GF-D8 (cell line): Measurements from ENCODE around the gene CTIF.
"Not testable (repeated sequence)": the region's sequence is repeated elsewhere in the genome, so short reads cannot be mapped to it uniquely, and the experiment has no call there.

Experiments
- DNase-seq: peaks from one replicate; lab custom pipeline; 2025; lab: John Stamatoyannopoulos, UW

CTIF gene

DNA sequence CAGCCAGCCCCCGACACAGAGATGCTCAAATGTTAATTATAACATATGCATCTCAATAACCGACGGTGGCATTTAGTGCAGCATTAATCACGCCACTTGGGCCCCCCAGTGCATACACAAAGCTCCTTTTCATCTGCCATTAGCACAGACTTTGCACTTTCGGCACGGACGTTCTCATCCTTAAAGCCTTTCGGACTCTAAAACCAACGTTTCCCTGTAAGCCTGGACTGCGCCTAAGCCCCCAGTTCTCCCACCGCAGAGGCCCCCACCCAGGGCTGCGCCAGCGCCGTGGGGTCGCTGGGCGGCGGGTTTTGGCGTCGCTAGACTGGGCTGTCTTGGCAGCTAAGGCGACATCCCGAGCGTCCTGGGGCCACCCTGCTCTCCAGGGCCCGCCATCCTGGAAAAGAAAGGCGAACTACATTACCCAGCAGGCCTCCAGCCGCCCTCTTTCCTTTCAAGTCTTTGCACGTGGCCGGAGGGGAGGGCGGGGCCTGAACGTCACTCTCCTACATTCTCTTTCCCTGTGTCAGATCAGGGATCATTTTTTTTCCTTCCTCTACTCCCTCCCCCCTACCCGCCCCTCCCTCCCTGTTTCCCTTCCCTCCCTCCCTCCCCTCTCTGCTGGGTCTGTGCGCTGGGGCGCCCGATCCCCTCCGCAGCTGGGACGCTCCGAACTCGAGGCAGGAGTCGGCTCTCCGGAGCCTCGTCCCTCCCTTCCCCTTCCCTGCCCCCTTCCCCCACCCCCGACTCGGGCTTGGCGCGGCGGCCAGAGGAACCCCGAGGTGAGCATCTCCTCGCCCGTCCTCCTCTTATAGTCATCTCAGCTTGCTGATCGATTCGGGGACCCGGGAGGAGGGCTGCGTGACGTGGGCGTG is at the start of gene CTIF:
CTIF (plus strand) TSS at position 501 of the 875 bp plus-strand sequence. CDS start 80,535 bp downstream, outside the sequence.
- DNase-seq = peak; percentile 90

DNA sequence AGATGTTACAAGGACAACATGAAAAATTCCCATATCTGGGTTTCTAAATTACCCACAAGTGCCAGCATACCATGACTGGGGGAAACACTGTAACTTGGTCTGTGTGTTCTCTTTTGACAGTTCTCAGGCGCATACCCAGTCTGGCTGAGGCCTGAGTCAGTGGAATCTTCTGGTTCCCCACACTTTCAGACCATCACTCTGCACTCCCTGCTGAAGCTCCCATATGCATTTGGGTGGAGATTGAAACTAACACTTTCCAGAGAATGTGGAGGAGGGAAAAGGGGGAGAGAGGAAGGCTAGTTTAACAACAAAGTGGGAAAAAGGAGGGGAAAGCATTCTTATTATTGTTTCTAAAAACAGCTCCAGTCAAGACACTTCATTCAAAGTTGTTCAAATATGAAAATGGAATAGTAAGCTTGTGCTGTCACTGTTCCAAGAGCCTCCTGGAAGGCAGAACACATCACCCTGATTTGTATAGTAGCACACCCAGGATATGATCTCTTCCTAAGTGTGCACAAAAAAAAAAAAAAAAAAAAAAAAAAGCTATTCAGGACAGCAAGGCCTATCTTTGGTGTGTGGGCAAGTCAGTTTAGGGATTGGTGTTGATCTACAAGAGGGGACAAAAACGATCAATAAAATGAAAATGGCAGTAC is 48.1 kb upstream of the CTIF start:
- DNase-seq = no peak

DNA sequence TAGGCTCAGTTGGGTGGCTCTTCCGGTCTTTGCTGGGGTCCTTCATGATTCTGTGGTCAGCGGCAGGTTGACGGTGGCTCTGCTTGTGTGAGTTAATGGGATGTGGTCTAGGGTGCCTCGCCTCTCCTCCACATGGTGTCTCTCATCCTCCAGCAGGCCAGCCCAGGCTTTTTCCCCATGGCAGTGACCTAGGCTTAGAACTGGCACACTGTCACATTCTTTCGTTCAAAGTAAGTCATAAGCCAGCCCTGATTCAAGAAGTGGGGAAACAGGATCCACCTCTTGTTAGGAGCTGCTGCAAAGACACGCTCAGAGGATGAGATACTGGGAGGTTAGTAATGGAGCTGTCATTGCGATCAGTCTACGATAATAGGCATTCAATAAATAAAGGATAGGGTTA is 46.0 kb upstream of the CTIF start:
- DNase-seq = no peak

- no peak for DNase-seq
These were observed 45.2 kb upstream of the CTIF start for GRCh38 chr18:48493434-48494230.

DNA sequence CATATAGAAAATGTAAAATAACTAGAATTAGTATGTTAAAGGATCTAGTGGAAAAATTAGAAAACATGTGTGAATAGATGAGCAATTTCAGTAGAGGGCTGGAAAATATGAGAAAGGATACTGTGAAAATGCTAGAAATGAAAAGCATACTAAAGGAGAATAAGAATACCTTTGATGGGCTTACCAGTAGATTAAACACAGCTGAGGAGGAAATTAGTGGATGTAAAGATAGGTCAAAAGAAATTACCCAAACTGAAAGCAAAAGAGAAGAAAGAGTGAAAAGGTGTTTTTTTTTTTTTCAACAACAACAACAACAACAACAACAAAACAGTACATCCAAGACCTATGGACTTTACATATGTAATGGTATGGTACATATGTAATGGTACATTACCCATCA is 41.0 kb upstream of the CTIF start:
- no peak for DNase-seq

DNA sequence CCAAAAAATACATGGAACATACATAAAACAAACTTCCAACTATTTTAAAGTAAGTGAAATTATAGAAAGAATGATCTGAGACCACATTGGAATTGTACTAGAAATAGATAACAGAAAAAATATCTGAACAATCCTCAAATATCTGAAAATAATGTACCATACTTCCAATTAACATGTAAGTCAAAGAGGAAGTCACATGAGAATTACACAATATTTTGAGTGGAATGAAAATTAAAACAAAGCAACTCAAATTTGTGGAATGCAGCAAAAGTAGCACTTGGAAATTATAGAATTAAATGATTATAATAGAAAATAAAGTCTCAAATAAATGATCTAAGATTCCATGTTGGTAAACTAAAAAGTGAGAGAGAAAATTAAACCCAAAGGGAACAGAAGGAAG is 38.3 kb upstream of the CTIF start:
- DNase-seq = no peak

GRCh38 chr18:48502906-48503305 is 35.9 kb upstream of the CTIF start:
- DNase-seq = no peak

- no peak for DNase-seq
These were observed 34.0 kb upstream of the CTIF start for GRCh38 chr18:48504819-48505218.

DNA sequence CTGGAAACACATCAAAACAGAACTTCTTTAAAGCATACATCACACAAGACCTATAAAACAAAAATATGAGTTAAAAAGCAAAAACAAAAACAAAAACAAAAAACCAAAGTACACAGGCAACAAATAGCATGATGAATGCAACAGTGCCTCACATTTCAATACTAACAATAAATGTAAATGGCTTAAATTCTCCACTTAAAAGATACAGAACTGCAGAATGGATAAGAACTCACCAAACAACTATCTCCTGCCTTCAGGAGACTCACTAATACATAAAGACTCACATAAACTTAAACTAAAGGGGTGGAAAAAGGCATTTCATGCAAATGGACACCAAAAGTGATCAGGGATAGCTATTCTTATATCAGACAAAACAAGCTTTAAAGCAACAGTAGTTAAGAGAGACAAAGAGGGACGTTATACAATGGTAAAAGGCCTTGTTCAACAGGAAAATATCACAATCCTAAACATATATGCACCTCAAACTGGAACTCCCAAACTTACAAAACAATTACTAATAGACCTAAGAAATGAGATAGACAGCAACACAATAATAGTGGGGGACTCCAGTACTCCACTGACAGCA is 31.8 kb upstream of the CTIF start:
- DNase-seq = not testable (repeated sequence)

GRCh38 chr18:48512498-48512897 is 26.3 kb upstream of the CTIF start:
- not testable (repeated sequence) for DNase-seq

- DNase-seq = no peak
These were observed 24.0 kb upstream of the CTIF start for GRCh38 chr18:48514786-48515185.

DNA sequence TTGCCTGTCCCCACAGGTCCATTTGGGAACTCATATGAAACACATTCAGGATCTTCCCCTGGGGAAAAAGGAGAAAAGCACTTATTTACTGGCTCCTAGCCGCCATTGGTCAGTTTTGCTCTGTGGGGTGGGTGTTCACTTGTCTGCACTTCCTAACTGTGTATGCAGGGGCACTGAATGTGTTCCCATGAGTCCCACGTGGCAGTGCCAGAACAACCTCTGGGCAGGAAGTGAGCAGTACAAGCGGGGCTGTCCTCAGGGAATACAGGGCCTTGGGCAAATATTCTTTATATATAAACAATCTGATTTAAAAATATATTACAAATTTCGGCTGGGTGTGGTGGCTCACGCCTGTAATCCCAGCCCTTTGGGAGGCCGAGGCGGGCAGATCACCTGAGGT is 21.8 kb upstream of the CTIF start:
- DNase-seq = no peak

DNA sequence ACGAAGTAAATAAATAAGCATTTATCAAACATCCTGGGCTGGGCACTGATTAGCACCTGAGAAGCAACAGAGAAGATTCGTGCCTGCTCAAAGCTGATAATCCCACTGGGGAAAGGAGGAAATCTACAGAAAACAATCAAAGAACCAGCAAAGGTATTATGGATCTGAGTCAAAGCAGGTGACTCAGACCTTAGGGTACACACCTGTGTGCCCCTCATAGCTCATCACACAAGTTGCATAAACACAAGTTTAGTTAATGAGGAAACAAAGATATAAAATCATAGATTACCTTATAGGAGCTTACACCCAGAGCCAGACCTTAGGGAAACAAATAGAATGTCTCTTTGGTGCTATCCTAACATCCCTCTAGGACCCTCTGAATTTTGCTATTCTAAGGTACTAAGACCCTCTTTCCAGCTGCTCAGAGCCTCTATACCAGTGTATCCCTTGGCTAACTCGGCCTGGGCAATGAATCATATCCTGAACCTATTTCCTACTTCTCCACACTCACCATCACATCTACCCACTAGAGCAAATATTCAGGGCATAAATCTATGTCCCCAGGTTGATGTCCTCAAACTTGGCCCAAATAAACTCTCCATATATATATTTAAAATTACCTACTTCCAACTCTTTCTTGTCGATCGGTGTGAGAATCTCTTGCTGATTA is 19.3 kb upstream of the CTIF start:
- no peak for DNase-seq

GRCh38 chr18:48521723-48522122 is 17.1 kb upstream of the CTIF start:
- DNase-seq = no peak

GRCh38 chr18:48525671-48526070 is 13.2 kb upstream of the CTIF start:
- no peak for DNase-seq

- no peak for DNase-seq
These were observed 11.4 kb upstream of the CTIF start for GRCh38 chr18:48527461-48527860.

DNA sequence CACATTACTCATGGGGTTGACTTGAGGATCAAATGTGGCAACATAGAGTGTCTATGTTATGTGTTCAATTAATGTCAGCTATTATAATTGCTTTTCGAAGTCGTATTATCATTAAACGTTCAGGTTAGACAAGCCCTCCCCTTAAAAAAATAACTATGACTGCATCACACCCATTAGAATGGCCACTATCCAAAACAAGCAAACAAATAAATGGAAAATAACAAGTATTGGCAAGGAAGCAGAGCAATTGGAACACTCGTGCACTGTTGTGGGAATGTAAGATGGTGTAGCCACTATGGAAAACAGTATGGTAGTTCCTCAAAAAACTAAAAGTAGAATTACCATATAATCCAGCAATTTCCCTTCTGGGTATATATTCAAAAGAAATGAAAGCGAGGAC is 10.0 kb upstream of the CTIF start:
- DNase-seq = no peak

DNA sequence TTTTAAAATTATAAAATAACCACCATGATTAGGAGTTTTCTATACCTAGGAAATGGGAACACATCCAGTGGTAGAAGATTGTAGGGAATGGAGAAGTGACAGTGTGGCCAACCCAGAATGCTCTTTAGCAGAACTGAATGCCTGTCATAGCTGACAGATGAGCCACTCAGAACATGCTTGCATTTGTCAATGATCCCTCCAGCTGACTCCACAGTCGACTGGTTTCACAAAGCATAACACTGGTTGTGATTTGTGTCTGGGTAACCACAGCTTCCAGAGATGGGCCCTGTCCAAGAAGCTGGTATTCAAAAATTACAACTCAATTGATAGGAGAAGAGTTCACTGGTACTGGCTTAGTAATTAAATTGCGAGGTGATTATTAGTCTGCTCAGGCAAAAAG is 9.0 kb upstream of the CTIF start:
- DNase-seq = no peak

- no peak for DNase-seq
These were observed 8.3 kb upstream of the CTIF start for GRCh38 chr18:48530399-48531081.

DNA sequence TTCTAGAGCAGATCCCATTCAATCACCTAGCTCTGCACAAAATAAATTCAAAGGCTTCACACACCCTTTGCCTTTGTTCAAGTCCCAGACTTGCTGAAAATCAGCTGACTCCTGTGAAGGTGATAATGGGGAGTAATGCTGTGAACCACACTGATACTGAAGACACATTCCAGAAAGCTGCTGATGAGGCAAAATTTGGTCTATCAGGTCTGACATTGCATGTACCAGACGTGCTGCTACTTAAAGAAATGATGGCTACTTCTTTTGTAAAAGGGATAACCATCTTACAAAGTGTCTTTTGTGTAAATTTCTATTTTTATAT is 7.8 kb upstream of the CTIF start:
- no peak for DNase-seq

DNA sequence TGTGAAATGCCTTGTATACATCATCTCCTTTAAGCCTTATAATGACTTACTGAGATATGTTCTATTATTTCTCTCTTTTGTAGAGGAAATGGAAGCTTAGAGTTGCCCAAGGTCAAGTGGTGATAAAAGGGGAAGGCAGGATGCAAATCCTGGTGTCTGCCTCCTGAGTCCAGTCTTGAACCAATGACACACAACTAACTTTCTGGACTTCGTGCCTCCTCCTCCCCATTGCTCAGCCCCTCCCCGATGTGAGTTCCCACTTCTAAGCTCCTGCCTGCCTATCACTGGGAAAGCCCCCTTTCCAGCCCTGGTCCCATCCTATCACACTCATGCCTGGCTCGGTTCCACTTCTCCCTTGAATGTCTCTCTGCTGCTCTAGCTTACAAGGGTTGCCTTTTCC is 6.9 kb upstream of the CTIF start:
- no peak for DNase-seq
